Astrocyte of the spinal cord (primary cell): ENCODE data around the gene HOXB6.

Source experiments
- DNase-seq: peaks from one replicate; pipeline ENCODE4 v3.0.0; 2011; ENCODE audit warnings: low read depth, low spot score
- H3K4me3 ChIP-seq: 2 replicates; pipeline ENCODE4 v1.5.1; 2011; ENCODE audit warnings: low read depth, mild to moderate bottlenecking, low read length, moderate library complexity
- in situ Hi-C: cut with HindIII; loops from 2 replicates; pipeline ENCODE4 v1.10.0; 2017; ENCODE audit warnings: low sequenced_read_pairs
- TF ChIP-seq, protein P1 (sequence below): IDR thresholded peaks from 2 replicates; pipeline ENCODE4 v1.5.1; 2012; ENCODE audit warnings: low read depth, mild to moderate bottlenecking, low read length, inconsistent platforms

The HOXB6 gene

DNA sequence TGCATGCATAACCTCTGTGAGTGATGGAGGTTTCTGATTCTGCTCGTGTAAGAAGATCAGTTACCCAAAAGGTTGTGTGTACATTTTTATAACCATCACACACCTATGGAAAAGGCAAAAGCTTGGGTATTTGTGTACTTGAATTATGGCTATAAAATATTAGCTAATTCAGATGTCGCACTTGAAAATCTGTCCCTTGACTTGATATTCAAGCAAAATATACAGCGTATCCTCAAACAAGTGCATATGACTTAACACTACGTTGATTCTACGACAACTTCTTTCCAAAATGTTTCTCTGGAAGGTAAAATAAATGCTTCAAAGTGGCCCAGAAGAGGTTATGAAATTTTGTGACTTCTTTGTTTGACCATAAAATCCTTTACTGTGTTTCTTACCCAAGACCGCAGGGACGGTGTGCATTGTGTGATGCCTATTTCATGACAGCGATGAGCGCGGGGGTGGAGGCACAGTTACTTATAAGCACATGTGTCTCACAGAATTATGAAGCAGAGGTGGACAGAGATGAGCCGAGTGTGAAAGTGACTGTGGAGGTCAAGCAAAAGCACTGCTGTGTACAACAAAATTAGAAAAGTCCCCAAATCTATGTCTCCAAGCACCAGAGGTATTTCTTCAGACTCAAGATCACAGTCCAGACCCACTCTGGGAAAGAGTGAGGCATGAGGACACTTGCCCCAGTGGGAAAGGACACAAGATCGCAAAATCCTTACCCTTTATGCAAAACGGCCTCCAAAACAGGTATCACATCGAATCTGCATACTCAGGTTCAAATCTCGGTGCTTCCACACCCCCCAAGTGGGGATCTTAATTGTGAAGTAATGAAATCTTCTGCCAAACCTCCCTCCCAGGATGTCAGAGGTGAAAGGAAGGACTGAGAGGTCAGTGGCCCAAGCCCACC is 25.5 kb upstream of the HOXB6 start:
- DNase-seq: no peak
- H3K4me3 ChIP-seq: no peak overlapping the region
- TF ChIP-seq, protein P1, sequence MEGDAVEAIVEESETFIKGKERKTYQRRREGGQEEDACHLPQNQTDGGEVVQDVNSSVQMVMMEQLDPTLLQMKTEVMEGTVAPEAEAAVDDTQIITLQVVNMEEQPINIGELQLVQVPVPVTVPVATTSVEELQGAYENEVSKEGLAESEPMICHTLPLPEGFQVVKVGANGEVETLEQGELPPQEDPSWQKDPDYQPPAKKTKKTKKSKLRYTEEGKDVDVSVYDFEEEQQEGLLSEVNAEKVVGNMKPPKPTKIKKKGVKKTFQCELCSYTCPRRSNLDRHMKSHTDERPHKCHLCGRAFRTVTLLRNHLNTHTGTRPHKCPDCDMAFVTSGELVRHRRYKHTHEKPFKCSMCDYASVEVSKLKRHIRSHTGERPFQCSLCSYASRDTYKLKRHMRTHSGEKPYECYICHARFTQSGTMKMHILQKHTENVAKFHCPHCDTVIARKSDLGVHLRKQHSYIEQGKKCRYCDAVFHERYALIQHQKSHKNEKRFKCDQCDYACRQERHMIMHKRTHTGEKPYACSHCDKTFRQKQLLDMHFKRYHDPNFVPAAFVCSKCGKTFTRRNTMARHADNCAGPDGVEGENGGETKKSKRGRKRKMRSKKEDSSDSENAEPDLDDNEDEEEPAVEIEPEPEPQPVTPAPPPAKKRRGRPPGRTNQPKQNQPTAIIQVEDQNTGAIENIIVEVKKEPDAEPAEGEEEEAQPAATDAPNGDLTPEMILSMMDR: no peak
- in situ Hi-C loops: no loop called here

GRCh38 chr17:48629411-48629759 is 24.6 kb upstream of the HOXB6 start:
- no peak overlapping the region for H3K4me3 ChIP-seq
- no peak for DNase-seq
- TF ChIP-seq, protein P1: no peak
- in situ Hi-C loops: no loop called here

GRCh38 chr17:48628649-48629410 is 24.0 kb upstream of the HOXB6 start:
- TF ChIP-seq, protein P1: no peak
- no peak for DNase-seq
- in situ Hi-C loops: no loop called here
- no peak overlapping the region for H3K4me3 ChIP-seq

DNA sequence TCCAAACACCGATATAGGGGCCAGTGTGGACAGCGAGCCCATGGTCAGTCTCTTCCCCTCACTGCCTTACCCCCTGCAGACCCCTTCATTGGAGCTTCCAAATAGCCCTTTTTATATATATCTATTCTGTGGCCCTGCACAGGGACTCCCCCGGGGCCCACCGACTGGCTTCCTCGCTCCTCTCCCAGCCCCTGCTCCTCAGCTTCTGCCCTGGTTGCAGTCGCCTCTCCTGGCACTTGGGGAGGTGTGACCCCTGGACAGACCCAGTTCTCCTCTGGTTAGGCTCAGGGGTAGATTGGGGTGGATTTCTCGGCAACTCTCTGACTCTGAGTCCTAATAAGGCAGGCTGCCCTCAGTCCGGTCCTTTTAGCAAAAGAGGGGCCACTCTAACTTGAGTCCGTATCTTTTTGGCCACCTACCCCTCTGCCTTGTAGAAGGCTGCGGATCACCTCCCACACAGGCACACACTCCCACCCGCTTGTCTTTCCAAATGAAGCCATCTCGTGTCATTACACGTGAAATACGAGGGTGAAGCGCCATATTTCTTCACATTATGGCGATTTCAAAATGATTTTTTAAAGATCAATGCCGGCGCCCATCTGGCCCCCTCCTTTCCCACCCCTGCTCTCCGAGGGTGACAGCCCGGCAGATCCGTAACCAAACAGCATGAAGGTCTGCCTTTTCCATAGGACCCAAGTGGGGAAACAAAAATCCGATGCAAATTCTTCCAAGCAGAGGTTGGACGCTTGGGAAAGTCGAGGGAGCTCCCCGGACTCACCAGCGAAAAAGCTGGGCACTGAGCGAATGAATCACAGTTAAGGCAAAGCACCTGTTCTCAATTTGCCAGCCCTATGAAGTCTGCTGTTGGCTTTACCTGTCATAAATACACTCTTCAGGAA is 23.1 kb upstream of the HOXB6 start:
- no peak overlapping the region for H3K4me3 ChIP-seq
- in situ Hi-C loops: no loop called here
- DNase-seq: no peak
- TF ChIP-seq, protein P1: no peak

GRCh38 chr17:48627118-48627597 is 22.4 kb upstream of the HOXB6 start:
- TF ChIP-seq, protein P1: no peak
- H3K4me3 ChIP-seq: no peak overlapping the region
- in situ Hi-C loops: no loop called here
- no peak for DNase-seq
